GM19035 (cell line): ENCODE results near the gene KLHL17.
"Not testable (repeated sequence)": the region's sequence is repeated elsewhere in the genome, so short reads cannot be mapped to it uniquely, and the experiment has no call there.

Experiments
- ATAC-seq: cut with Tn5 transposase; IDR thresholded peaks from one replicate; pipeline ENCODE4 v1.9.1; 2021; ENCODE audit not compliant: unreplicated experiment

KLHL17 gene

GRCh38 chr1:966135-966703 lies 5.8 kb downstream of the KLHL17 start, which contains the start of gene PLEKHN1:
TSS of gene PLEKHN1 (plus strand) at chr1:966482. CDS start at chr1:966532, 50 bp downstream.
- peak; percentile 36 for ATAC-seq

DNA sequence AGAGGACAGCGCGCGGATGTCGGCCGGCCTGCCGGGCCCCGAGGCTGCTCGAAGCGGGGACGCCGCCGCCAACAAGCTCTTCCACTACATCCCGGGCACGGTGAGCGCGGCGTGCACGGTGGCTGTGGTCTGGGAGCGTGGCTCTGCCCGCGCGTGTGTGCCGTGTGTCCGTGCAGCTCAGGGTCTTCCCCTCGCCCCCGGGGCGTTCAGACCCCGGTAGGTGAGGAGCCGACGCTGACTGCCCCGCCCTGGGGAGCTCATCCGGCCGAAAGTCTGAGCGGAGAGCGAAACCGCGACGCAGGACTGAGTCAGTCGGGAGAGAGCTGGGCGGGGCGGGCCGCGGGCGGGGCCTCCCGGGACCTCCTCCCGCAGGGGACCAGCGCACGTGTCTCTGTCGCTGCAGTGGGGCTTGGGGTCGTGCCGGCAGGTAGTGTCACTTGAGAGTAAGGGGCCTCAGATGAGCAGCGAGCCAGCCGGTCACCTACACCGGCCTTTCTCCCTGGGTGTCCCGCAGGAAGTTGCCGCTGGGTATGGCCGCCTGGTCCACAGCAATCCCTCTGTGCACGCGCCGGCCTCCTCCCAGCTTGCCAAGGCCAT lies 6.4 kb downstream of the KLHL17 start:
- ATAC-seq = peak; percentile 58

DNA sequence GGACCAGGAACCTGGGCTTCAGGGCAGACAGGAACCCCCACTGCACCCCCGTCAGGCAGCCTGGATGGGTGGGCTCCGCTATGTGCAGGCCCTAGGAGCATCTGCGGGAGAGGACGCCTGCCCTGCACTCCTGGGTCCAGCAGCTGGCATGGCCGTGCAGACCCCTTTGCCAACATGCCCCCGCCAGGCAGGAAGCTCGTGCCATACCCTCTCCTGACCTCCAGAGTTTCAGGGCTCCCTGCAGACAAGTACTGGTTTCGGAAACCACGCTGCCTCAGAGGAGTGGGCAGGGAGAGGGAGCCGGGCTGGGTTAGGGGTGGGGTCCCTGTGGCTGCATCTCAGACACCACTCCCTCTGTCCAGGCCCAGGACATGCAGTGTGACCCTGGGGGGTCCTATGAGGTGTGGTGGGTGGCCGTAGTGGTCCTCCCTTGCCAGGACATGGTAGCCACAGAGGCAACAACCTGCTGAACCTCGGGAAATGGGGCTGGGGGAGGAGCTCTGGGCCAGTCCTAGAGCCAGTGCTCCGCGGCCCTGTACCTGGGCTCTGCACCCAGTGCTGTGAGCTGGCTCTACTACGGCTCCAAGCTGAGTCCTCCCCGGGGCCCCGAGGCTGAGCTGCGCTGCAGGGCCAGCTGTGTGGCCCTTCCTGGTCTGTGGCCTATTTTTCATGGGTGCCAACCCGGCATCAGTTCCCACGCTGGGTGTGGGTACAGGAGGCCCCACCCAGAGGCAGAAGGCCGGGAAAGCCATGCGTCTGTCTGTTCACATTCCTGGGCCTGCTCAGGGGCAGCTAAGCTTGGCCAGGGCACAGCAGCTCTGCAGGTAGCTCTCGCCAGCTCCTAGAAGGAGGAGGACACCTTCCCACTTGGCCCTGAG lies 7.3 kb downstream of the KLHL17 start:
- ATAC-seq = no peak

DNA sequence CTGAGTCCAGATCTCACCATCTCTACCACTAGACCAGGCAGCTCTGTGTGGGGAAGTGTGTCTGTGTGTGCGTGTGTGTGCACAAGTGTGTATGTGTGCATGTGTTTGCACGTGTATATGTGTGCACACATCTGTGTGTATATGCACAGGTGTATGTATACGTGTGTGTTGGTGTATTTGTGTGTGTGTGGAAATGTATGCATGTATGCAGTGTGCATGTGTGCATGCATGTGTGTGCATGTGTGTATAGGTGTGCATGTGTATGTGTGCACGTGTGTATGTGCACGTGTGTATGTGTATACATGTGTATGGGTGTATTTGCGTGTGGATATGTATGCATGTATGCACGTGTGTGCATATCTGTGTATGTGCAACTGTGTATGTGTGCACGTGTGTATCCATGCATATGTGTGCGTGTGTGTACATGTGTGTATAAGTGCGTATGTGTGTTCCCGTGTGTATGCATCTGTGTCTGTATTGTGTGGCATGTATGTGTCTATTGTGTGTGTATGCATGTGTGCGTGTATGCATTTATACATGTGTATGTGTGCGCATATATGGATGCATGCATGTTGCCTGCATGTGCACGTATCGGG lies 9.0 kb downstream of the KLHL17 start:
- no peak for ATAC-seq

DNA sequence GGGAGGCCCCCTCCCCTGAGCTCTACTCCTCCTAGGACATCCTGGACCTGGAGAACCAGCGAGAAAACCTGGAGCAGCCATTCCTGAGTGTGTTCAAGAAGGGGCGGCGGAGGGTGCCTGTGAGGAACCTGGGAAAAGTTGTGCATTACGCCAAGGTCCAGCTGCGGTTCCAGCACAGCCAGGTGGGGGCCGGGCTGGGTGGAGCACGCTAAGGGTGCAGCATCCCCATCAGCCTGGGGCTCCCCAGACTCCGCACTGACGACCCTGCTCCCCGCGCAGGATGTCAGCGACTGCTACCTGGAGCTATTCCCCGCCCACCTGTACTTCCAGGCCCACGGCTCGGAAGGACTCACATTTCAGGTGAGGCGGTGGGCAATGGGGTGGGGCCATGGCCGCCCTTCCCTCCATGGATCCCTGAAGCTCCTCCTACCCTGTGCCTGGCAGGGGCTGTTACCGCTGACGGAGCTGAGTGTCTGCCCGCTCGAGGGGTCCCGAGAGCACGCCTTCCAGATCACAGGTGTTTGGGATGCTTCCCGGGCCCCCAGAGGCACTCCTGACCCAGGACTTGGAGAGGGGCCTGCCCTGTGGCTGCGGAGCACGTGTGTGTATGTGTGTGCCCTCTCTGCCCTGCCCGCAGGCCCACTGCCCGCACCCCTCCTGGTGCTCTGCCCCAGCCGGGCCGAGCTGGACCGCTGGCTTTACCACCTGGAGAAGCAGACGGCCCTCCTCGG lies 10.0 kb downstream of the KLHL17 start:
- ATAC-seq = no peak

DNA sequence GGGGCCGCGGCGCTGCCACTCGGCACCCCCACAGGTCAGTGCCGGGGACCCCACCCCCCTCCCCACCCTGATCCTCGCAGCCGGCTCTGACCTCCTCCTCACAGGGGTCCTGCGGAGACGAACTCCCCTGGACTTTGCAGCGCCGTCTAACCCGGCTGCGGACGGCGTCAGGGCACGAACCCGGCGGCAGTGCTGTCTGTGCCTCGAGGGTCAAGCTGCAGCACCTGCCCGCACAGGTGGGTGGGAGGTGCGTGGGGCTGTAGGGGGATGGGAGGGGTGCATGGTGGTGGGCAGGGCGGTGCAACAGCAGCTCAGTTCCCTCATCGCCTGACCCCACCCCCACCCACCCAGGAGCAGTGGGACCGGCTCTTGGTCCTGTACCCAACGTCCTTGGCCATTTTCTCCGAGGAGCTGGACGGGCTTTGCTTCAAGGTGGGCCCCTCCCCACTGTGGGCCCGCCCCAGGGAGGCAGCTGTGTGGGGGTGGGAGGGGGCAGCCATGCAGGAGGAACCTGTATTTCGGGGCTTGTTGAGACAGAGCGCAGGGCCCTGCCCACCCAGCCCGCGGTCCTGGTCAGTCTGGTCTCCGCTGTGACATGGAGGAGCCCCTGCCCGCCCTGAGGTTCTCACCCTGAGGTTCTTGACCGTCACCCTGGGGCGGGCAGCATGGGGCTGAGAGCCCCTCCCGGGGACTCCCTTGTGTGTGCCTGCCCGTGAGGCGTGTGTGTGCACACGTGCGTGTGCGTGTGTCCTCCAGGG lies 10.8 kb downstream of the KLHL17 start:
- no peak for ATAC-seq

DNA sequence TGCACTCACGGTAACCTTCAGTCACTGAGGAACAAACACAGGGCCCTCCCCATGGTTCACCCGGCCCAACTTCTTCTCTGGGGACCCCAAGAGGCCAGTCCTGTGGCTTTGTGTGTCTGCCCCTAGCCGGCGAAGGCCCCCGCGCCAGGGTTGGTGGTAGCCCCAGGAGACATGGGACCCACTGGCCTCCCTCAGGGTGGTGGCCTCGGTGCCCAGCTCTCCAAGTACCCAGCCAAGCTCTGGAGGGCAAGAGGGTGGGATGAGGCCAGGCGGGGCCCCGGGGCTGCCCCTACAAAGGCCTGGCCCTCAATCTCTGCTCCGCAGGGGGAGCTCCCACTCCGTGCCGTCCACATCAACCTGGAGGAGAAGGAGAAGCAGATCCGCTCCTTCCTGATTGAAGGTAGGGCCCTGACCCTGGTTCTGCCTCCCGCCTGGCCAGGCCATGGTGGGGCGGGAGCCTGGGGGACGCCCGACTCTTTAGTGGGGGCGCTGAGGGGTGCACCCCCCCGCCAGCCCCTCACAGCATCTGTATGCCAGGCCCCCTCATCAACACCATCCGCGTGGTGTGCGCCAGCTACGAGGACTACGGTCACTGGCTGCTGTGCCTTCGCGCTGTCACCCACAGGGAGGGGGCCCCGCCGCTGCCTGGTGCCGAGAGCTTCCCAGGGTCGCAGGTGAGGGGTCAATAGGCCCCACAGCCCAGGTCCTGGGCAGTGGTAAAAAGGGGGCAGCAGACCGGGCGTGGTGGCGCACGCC lies 11.5 kb downstream of the KLHL17 start:
- no peak for ATAC-seq

GRCh38 chr1:972726-973458 lies 12.5 kb downstream of the KLHL17 start:
- ATAC-seq = no peak

- no peak for ATAC-seq
These were observed 13.3 kb downstream of the KLHL17 start for GRCh38 chr1:973459-974292.

DNA sequence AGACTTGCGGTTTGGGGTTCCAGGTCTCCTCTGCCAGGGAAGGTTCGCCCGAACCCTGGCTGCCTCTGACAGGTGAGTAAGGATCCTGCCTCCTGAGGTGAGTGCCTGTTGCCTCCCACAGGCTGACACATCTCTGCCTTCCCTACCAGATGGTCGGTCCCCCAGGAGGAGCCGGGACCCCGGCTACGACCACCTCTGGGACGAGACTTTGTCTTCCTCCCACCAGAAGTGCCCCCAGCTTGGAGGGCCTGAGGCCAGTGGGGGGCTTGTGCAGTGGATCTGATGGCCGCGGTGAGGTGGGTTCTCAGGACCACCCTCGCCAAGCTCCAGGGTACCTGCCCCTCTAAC lies 13.9 kb downstream of the KLHL17 start:
- ATAC-seq = no peak

GRCh38 chr1:974687-975328 lies 14.4 kb downstream of the KLHL17 start:
- ATAC-seq = no peak

DNA sequence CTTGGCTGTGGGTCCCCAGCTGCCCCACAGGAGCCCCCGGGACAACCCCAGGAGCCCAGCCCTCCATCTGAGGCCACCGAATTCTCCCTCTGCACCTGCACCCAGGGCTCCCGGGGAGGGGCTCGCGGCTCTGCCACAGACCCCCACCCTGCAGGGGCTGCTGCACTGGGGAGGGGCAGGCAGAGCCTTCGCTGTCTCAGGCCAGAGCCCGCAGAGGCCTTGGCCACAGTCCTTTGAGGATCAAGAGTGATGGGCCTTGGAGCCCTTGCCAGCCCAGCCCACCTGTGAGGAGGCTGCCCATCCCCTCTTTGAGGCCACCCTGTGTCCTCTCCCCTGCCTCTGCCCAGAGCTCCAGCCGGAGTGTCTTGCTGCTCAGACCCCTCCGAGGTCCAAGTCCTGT lies 15.0 kb downstream of the KLHL17 start:
- ATAC-seq = no peak

GRCh38 chr1:975896-976683 lies 15.7 kb downstream of the KLHL17 start:
- peak; percentile 55 for ATAC-seq

- ATAC-seq = not testable (repeated sequence)
These were observed 16.4 kb downstream of the KLHL17 start for GRCh38 chr1:976791-977190.

DNA sequence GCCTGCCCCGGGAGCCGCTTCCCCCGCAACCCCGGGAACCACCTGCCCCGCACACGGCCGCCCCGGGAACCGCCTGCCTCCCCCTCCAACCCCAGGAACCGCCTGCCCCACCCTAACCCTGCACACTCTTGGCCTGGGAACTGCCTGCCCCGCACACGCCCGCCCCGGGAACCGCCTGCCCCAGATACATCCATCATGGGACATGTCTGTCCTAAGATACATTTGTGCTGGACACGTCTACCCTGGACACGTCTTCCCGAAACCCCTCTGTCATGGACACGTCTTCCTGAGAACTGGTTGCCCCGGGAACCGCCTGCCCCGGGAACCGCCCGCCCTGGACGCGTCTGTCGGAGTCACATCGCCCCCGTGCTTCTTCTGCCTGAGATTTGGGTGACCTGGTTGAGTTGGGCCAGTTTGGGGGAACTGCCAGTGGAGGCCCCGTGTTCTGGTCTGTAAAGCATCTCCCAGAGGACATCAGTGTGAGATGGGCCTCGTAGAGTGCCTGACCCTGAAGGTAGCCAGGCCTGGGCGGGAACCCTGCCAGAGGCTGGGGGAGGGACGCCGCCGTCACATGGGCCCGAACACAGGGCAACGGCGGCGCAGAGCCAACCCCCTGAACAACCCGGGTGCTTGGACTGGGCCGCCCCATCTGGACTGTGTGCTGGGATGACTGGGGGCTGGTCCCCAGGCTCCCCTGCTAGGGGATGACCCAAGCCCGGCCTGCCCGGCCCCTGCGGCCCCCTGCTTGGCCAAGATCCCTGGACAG lies 17.9 kb downstream of the KLHL17 start:
- no peak for ATAC-seq
